OCI-LY7 (cell line): ENCODE measurements around the gene PLK5. TPM values are rescaled to one million over a fixed set of nuclear protein-coding genes. Genes with fewer than 3 reads are reported as not detected.

Experiments
- BruUV-seq: library from RNA; stranded (reverse); fragments of 400-500 nt; replicated peaks from 2 replicates; lab custom pipeline; 2021; lab: Mats Ljungman, UMichigan
- CTCF ChIA-PET: fragments of 300-600 bp; sonication (Branson Sonifier 250); formaldehyde crosslinking; loops from one replicate; lab custom pipeline; 2022; ENCODE audit warnings: antibody characterized with exemption; ENCODE audit not compliant: unreplicated experiment; lab: Charles Lee
- POLR2A ChIA-PET: fragments of 300-600 bp; sonication (Branson Sonifier 250); formaldehyde crosslinking; loops from one replicate; lab custom pipeline; 2022; ENCODE audit warnings: antibody characterized with exemption; lab: Charles Lee
- DNase-seq: peaks from one replicate; pipeline ENCODE4 v3.0.0-alpha.2; 2015; ENCODE audit warnings: low spot score
- H2AFZ ChIP-seq: fragments of 200-600 bp; sonication (generic), shearing (Covaris generic); 2 replicates; pipeline ENCODE4 v1.6.1; 2014; ENCODE audit warnings: mild to moderate bottlenecking, antibody characterized with exemption, low read length, moderate library complexity
- H3K27ac ChIP-seq: fragments of 200-600 bp; sonication (generic); 2 replicates; pipeline ENCODE4 v1.5.1; 2014; ENCODE audit warnings: mixed run types, low read depth, mild to moderate bottlenecking, moderate library complexity, low read length, inconsistent platforms; ENCODE audit not compliant: poor library complexity, severe bottlenecking
- H3K36me3 ChIP-seq: fragments of 200-600 bp; sonication (generic); 2 replicates; pipeline ENCODE4 v1.6.1; 2014; ENCODE audit warnings: mild to moderate bottlenecking, antibody characterized with exemption, low read length, moderate library complexity, mixed read lengths; ENCODE audit not compliant: insufficient read depth
- H3K4me1 ChIP-seq: fragments of 200-600 bp; sonication (generic); 2 replicates; pipeline ENCODE4 v1.5.1; 2014; ENCODE audit warnings: mild to moderate bottlenecking, low read length; ENCODE audit not compliant: insufficient read depth, poor library complexity, severe bottlenecking
- H3K4me2 ChIP-seq: fragments of 200-600 bp; sonication (generic); 2 replicates; pipeline ENCODE4 v1.6.1; 2014; ENCODE audit warnings: mild to moderate bottlenecking, low read length
- H3K4me3 ChIP-seq: fragments of 200-600 bp; sonication (generic); 2 replicates; pipeline ENCODE4 v1.5.1; 2014; ENCODE audit warnings: mild to moderate bottlenecking, low read depth, low read length; ENCODE audit not compliant: poor library complexity, severe bottlenecking
- H3K79me2 ChIP-seq: fragments of 200-600 bp; sonication (generic); 2 replicates; pipeline ENCODE4 v1.6.1; 2016; ENCODE audit warnings: low read depth, mild to moderate bottlenecking, low read length, moderate library complexity, mixed read lengths; ENCODE audit not compliant: insufficient read depth
- H3K9me2 ChIP-seq: fragments of 200-600 bp; sonication (generic); 2 replicates; pipeline ENCODE4 v1.6.1; 2016; ENCODE audit warnings: mild to moderate bottlenecking, low read length, mixed read lengths; ENCODE audit not compliant: insufficient read depth
- H3K9me3 ChIP-seq: fragments of 200-600 bp; sonication (generic); 2 replicates; pipeline ENCODE4 v1.6.1; 2014; ENCODE audit warnings: mild to moderate bottlenecking, mixed run types, low read length, mixed read lengths
- H4K20me1 ChIP-seq: fragments of 200-600 bp; sonication (generic); 2 replicates; pipeline ENCODE4 v1.6.1; 2014; ENCODE audit warnings: mild to moderate bottlenecking, antibody characterized with exemption, low read length, moderate library complexity, mixed read lengths; ENCODE audit not compliant: insufficient read depth
- EZH2phosphoT487 ChIP-seq: fragments of 200-600 bp; sonication (generic); IDR thresholded peaks from 2 replicates; pipeline ENCODE4 v1.6.1; 2018; ENCODE audit warnings: low read depth, borderline replicate concordance, mild to moderate bottlenecking, mixed run types, antibody characterized with exemption, low read length, moderate library complexity, mixed read lengths
- intact Hi-C: fragments of 100-400 bp; cut with micrococcal nuclease; formaldehyde crosslinking; loops from one replicate; pipeline ENCODE4 v1.10.0; 2022; ENCODE audit not compliant: unreplicated experiment
- total RNA-seq, 2 experiments: library from RNA; depleted of rRNA in 1 of 2; stranded (reverse); fragments of >200 nt in 1 of 2; shearing (Covaris generic) in 1 of 2; gene quantifications; 2 replicates each; pipeline ENCODE4 v1.2.3, GENCODE V29; 2014 to 2022
- TF ChIP-seq, protein P1 (sequence below): fragments of 200-600 bp; sonication (generic); conservative IDR thresholded peaks from 2 replicates; pipeline ENCODE4 v1.5.1; 2014; ENCODE audit warnings: mild to moderate bottlenecking, antibody characterized with exemption, low read length, moderate library complexity, mixed read lengths

Gene PLK5
- total RNA-seq, 2 experiments from 2014 or later = 0.17 TPM; not detected in 1

DNA sequence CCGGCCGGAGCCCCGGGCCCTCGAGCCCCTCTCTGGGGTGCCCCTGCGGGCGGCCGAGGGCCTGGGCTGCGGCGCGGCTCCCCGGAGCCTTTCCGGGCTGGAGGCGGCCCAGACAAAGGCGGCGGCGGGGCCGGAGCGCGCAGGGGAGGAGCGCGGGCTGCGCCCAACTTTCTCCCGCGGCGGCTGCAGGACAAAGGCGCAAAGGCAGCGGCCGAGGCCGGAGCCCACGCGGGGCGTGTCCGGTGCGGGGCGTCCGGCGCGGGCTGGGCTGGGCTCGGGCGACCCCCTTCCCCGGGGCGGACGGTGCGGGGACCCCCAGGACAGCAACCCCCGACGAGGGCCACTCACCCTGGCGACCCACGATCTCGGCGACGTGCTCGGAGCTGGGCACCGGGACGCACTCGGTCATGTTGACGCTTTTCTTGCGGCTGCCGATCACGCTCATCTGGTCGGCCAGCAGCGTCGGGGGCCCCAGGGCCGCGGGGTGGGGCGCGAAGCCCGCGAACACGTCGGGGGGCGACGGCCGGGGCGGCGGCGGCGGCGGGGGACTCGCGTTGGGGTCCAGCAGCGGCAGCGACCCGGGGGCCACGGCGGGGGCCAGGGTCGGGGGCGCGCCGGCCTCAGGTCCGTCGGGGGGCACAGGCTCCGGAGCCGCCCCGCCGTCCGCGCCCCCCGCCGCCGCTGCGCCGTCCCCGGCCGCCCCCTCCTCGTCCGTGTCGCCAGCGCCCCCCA lies 43.4 kb downstream of the PLK5 start:
- BruUV-seq = no TSS peak
- H3K9me2 ChIP-seq = no peaks in the 10 kb centered on the region
- H2AFZ ChIP-seq = no peak overlapping the region
- peaks cover 13% of the 10 kb centered on the region for H3K4me1 ChIP-seq
- intact Hi-C loops = no loop called here
- no peaks in the 10 kb centered on the region for H3K79me2 ChIP-seq
- no peak for DNase-seq
- H3K9me3 ChIP-seq = no peaks in the 10 kb centered on the region
- POLR2A ChIA-PET = no interaction called here
- H4K20me1 ChIP-seq = no peaks in the 10 kb centered on the region
- H3K4me3 ChIP-seq = peak overlapping the region; percentile 64
- no peaks in the 10 kb centered on the region for H3K36me3 ChIP-seq
- no peak for TF ChIP-seq EZH2phosphoT487
- TF ChIP-seq, protein P1, sequence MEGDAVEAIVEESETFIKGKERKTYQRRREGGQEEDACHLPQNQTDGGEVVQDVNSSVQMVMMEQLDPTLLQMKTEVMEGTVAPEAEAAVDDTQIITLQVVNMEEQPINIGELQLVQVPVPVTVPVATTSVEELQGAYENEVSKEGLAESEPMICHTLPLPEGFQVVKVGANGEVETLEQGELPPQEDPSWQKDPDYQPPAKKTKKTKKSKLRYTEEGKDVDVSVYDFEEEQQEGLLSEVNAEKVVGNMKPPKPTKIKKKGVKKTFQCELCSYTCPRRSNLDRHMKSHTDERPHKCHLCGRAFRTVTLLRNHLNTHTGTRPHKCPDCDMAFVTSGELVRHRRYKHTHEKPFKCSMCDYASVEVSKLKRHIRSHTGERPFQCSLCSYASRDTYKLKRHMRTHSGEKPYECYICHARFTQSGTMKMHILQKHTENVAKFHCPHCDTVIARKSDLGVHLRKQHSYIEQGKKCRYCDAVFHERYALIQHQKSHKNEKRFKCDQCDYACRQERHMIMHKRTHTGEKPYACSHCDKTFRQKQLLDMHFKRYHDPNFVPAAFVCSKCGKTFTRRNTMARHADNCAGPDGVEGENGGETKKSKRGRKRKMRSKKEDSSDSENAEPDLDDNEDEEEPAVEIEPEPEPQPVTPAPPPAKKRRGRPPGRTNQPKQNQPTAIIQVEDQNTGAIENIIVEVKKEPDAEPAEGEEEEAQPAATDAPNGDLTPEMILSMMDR = no peak
- CTCF ChIA-PET = no interaction called here
- H3K27ac ChIP-seq = no peak overlapping the region
- H3K4me2 ChIP-seq = peak overlapping the region; percentile 73

DNA sequence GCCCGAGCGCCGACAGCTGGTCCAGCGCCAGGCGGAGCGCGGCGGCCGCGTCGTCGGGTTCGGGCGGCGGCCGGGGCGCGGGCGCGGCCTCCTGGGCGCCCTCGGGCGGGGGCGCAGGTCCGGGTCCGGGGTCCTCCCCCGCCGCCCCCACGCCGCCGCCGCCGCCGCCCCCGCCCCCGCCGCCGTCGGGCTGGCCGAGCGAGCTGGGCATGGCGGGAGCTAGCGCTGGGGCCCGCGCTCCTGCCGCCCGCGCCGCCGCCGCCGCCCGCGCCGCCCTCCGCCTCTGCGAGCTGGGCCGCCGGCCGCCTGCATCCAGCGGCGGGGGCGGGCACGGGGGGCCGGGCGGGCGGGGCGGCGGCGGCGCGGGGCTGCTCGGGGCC lies 44.0 kb downstream of the PLK5 start:
- Histone ChIP-seq H3K4me3 (no peak overlapping the region), H3K9me2 (no peaks in the 10 kb centered on the region), H4K20me1 (no peaks in the 10 kb centered on the region), H3K4me2 (no peak overlapping the region), H3K27ac (no peak overlapping the region), H2AFZ (no peak overlapping the region), H3K36me3 (no peaks in the 10 kb centered on the region), H3K9me3 (no peaks in the 10 kb centered on the region), H3K4me1 (peaks cover 13% of the 10 kb centered on the region), H3K79me2 (no peaks in the 10 kb centered on the region)
- BruUV-seq = no TSS peak
- CTCF ChIA-PET = no interaction called here
- TF ChIP-seq, protein P1 = no peak
- no peak for TF ChIP-seq EZH2phosphoT487
- POLR2A ChIA-PET = no interaction called here
- intact Hi-C loops = no loop called here
- DNase-seq = peak; percentile 21

DNA sequence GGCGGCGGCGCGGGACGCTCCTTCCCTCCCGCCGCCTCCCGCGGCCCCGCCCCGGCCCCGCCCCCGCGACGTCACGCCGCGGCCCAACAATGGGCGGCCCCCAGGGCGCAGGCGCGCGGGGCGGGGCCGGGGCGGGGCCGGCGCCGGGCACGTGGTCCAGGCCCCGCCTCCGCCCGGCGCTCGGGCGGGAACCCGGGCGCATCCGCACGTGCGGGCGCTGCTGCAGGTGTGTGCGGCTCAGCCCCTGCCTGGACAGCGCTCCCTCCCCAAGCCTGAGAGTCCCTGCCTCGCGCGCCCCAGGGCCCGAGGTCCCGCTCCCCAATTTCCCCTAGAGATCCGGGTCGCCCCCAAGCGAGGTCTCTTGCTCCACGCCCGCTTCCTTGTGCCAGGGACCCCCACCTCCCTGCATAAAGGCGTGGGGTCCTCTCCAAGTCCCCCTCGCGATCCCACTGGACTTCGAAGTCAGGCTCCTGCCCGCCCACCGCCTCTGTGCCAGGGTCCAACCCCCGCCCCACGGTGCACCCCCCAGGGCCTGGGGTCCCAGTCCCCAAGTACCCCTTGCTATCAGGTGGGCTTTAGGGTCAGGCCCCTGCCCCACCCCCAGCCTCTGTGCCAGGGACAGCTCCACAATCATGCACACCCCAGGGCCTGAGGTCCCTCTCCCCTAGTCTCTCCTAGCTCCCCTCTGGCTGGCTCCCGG lies 44.6 kb downstream of the PLK5 start, which contains the start of gene MEX3D:
Gene MEX3D (minus strand): TSS at position 6 of the 700 bp plus-strand sequence. CDS start 267 bp downstream, outside the sequence.
- H2AFZ ChIP-seq = peak within 1 kb of the TSS; percentile 23; the same call in 1 of the 2 replicates
- ChIA-PET CTCF (no interaction called here), POLR2A (no interaction called here)
- intact Hi-C loops = no loop called here
- no peaks in the 10 kb centered on the region for H3K79me2 ChIP-seq
- H3K9me3 ChIP-seq = no peaks in the 10 kb centered on the region
- peak within 1 kb of the TSS; percentile 64 for H3K4me3 ChIP-seq
- BruUV-seq = no TSS peak
- peak; percentile 91 for DNase-seq
- H3K36me3 ChIP-seq = no peaks in the 10 kb centered on the region
- H3K4me1 ChIP-seq = peaks cover 13% of the 10 kb centered on the region
- H3K9me2 ChIP-seq = no peaks in the 10 kb centered on the region
- no peaks in the 10 kb centered on the region for H4K20me1 ChIP-seq
- peak within 1 kb of the TSS; percentile 73 for H3K4me2 ChIP-seq
- H3K27ac ChIP-seq = no peak within 1 kb of the TSS
- no peak for TF ChIP-seq EZH2phosphoT487
- TF ChIP-seq, protein P1 = no peak
